Adrenal gland (tissue), 12 donors: Measurements from ENCODE around the gene PSME1. TPM values are rescaled to one million over a fixed set of nuclear protein-coding genes. Genes with fewer than 3 reads are reported as not detected.

Experiments
- DNase-seq, 7 donors: peaks; one replicate each; pipeline ENCODE4 v3.0.0-alpha.2; 2019 to 2020
- H3K27ac ChIP-seq, 5 donors: fragments of 200-600 bp; sonication (generic) in 4 of 5; 1 replicate in 3 of 5; 2 replicates in 2 of 5; pipeline versions ENCODE4 v1.5.1 to v1.8.0; 2016 to 2020; ENCODE audit warnings: mild to moderate bottlenecking in 1 of 5
- H3K27me3 ChIP-seq: fragments of 200-600 bp; 2 replicates; pipeline ENCODE4 v1.8.0; 2021
- H3K36me3 ChIP-seq, 2 donors: fragments of 200-600 bp; replicated peaks in 1 of 2; 1 replicate in 1 of 2; 2 replicates in 1 of 2; pipeline versions ENCODE4 v1.5.1 to v1.8.0; 2018 to 2022
- H3K4me1 ChIP-seq, 2 donors: fragments of 200-600 bp; replicated peaks in 1 of 2; 1 replicate in 1 of 2; 2 replicates in 1 of 2; pipeline versions ENCODE4 v1.5.1 to v1.8.0; 2018 to 2021
- H3K4me3 ChIP-seq, 4 donors: fragments of 200-600 bp; sonication (generic) in 3 of 4; one replicate each; pipeline ENCODE4 v1.5.1; 2016 to 2018
- H3K9me3 ChIP-seq, 3 donors: fragments of 200-600 bp; sonication (generic) in 1 of 3; replicated peaks in 1 of 3; 1 replicate in 2 of 3; 2 replicates in 1 of 3; pipeline versions ENCODE4 v1.5.1 to v1.8.0; 2016 to 2021
- POLR2A ChIP-seq, 2 donors: fragments of 450-650 bp; IDR thresholded peaks; one replicate each; pipeline ENCODE4 v1.6.1; 2017; ENCODE audit warnings: antibody characterized with exemption in 2 of 2, mild to moderate bottlenecking in 2 of 2, moderate library complexity in 1 of 2
- WGBS, 4 donors: extraction: QIAGEN DNeasy Blood & Tissue Kit in 2 of 4; methylation state at CpG; one replicate each; pipeline versions ENCODE4 v1.1.5 to v1.1.7; 2013 to 2017; 5-methylcytosine and 5-hydroxymethylcytosine counted together
- intact Hi-C, 2 donors: fragments of 100-400 bp; cut with DNase I; formaldehyde crosslinking; loops; one replicate each; pipeline versions ENCODE4 v1.14.1 to v1.15.0; 2022 to 2023
- polyA plus RNA-seq, 3 donors: library from polyadenylated mRNA; stranded (reverse); fragments of 200-250 nt in 2 of 3; fragments of 350-450 nt in 1 of 3; fragmentation: Illumina TruSeq in 1 of 3; extraction: RNeasy Lipid Tissue Mini Kit (QIAGEN cat#74804) in 1 of 3; gene quantifications; one replicate each; pipeline ENCODE4 v1.2.3, GENCODE V29; 2013 to 2014
- total RNA-seq, 9 donors: library from RNA; depleted of rRNA in 4 of 9; stranded (reverse); fragments of >200 nt in 4 of 9; fragments of 120-200 nt in 1 of 9; fragmentation: NEBNext Ultra II Directional in 1 of 9; extraction: Animal tissue kit (Norgen Biotek cat#: 25700) in 1 of 9; gene quantifications; one replicate each; pipeline versions ENCODE4 v1.1.0 to v1.2.4, GENCODE V29; 2013 to 2023
- TF ChIP-seq, protein P1 (sequence below), 6 experiments: fragments of 450-650 bp in 4 of 6; fragments of 200-600 bp in 2 of 6; sonication (generic) in 1 of 6; IDR thresholded peaks; 1 replicate in 5 of 6; 2 replicates in 1 of 6; pipeline versions ENCODE4 v1.5.1 to v1.8.0; 2016 to 2021; ENCODE audit warnings: antibody characterized with exemption in 6 of 6, mild to moderate bottlenecking in 2 of 6, moderate library complexity in 1 of 6
- donor health status: healthy with polysubstance abuse.
- donor health status: Bipolar disorder and iron deficiency.
- donor health status: DM: yes; HTN: yes; CAD: no.
- donor health status: DM: no; HTN: no; CAD: no.
- donor health status: DM: no; HTN: no; CAD: no.
- donor health status: DM: yes; HTN: yes; CAD: no.

The PSME1 gene
- total and polyA plus RNA-seq, 12 donors: 205 to 386 (median 283) TPM

DNA sequence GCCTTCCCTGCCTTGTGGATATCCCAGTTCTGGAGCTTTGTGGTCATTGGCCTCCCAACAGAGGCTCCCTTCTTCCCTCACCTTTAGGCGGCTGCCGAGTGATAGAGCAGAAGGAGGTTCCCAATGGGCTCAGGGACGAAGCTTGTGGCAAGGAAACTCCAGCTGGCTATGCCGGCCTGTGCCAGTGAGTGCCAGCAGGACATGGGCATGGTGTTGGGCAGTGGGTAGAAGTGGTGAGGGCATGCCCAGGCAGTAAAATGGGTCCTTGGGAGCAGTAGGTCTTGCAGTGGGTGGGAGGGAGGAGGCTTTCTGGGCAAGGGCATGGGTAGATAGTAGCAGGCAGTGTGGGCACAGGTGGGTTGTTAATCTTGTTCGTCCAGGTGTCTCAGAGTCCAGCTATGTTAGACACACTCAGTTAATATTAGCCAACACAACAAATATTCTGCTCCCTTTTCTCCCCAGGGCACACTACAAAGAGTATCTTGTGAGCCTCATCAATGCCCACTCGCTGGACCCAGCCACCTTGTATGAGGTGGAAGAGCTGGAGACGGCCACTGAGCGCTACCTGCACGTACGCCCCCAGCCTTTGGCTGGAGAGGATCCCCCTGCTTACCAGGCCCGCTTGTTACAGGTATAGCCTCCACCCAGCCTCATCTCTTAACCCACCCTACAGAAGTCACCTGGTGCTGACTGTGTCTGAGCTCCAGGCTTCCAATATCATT lies 23.9 kb downstream of the PSME1 start:
- H3K27me3 ChIP-seq: no peaks in the 10 kb centered on the region
- peaks cover 9 to 36% of the 10 kb centered on the region in 2 donors for H3K4me1 ChIP-seq
- DNase-seq: no peak
- no peak for TF ChIP-seq POLR2A (IDR thresholded peaks at IDR 0.05)
- TF ChIP-seq, protein P1, sequence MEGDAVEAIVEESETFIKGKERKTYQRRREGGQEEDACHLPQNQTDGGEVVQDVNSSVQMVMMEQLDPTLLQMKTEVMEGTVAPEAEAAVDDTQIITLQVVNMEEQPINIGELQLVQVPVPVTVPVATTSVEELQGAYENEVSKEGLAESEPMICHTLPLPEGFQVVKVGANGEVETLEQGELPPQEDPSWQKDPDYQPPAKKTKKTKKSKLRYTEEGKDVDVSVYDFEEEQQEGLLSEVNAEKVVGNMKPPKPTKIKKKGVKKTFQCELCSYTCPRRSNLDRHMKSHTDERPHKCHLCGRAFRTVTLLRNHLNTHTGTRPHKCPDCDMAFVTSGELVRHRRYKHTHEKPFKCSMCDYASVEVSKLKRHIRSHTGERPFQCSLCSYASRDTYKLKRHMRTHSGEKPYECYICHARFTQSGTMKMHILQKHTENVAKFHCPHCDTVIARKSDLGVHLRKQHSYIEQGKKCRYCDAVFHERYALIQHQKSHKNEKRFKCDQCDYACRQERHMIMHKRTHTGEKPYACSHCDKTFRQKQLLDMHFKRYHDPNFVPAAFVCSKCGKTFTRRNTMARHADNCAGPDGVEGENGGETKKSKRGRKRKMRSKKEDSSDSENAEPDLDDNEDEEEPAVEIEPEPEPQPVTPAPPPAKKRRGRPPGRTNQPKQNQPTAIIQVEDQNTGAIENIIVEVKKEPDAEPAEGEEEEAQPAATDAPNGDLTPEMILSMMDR (IDR thresholded peaks at IDR 0.05): no peak
- 86 to 94% (median 93%) methylated on average over 11 of the region's 11 CpGs for WGBS, 4 donors
- no peaks in the 10 kb centered on the region for H3K9me3 ChIP-seq
- peak overlapping the region in 2 of 5 donors; percentile 86 to 95 for H3K27ac ChIP-seq
- intact Hi-C loops: loop anchor here in 1 of 2 donors (10.0 kb wide), 1 partner anchor 95 kb away; no protein-coding TSS in a partner anchor
- H3K36me3 ChIP-seq: peaks cover 0 to 73% of the 10 kb centered on the region in 2 donors
- H3K4me3 ChIP-seq: no peak overlapping the region

DNA sequence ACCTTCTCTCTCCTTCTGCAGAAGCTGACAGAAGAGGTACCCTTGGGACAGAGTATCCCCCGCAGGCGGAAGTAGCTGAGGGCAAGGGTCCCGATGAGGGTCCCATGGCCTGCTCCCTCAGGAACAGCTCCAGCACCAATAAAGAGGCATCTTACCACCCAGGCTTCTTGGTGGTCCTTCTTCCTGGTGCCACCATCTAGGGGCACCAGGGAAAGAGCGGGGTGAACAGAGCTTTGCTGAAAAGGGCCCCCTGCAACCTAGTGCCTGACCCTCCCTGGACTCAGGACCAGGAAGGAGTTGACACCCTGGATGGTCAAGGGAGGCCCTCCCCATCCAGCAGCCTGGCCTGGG lies 24.5 kb downstream of the PSME1 start:
- Histone ChIP-seq H3K36me3 (peaks cover 0 to 73% of the 10 kb centered on the region in 2 donors), H3K27ac (peak overlapping the region in 4 of 5 donors; percentile 56 to 95 (median 80)), H3K4me1 (peaks cover 9 to 36% of the 10 kb centered on the region in 2 donors), H3K9me3 (no peaks in the 10 kb centered on the region), H3K27me3 (no peaks in the 10 kb centered on the region), H3K4me3 (no peak overlapping the region)
- intact Hi-C loops: no loop called here
- 86 to 95% (median 92%) methylated on average over 3 to 4 of the region's 4 CpGs for WGBS, 4 donors
- no peak for DNase-seq
- TF ChIP-seq POLR2A (IDR thresholded peaks at IDR 0.05): no peak
- TF ChIP-seq, protein P1 (IDR thresholded peaks at IDR 0.05): no peak

DNA sequence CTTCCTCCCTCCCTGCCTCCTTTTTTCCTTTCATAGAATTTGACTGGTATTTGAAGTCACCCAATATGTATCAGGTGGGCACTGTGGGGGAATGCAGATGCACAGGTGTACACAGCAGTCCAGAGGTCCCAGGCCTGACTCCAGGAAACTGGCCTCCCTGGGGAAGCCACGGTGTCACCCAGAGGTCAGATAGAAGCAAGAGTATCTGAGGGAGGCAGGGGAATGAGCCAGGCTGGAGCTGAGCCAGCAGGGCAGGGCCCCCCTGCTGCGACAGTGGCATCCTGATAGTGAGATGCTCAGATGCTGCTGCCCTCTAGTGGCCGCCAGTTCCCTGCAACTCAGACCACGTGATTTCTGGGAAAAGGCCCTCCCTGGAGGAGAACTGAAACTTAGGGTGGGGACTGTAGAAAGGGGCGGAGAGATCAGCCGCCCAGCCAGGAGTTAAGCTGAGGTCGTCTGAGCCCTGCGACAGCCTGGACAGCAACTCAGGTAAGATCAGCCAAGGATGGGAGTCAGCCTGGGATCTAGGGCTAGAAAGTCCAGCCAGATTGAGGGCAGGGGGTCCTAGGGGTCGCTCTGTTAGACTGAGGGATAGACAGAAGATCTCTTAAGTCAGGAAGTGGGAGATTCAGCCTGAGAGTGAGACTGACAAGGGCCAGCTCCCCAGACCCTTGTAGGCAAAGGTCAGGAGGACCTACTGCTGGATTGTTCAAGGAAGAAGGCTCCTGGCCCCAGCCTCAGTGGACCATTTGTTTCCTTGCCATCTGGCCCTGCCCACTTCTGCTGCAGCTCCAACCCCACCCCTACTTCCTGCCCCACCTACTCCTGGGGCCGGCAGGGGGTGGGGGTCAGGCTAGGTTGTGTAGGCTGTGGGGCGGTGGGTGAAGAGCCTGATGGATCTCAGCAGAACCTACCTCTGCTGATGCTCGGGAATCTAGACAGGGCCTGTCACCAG lies 25.1 kb downstream of the PSME1 start, which contains the start of gene IRF9:
TSS of gene IRF9 (plus strand) at position 416 of the 955 bp plus-strand sequence. CDS start 880 bp downstream, outside the sequence.
- intact Hi-C loops: no loop called here
- Histone ChIP-seq H3K27me3 (no peaks in the 10 kb centered on the region), H3K36me3 (peaks cover 0 to 73% of the 10 kb centered on the region in 2 donors), H3K9me3 (no peaks in the 10 kb centered on the region), H3K4me1 (peaks cover 9 to 36% of the 10 kb centered on the region in 2 donors), H3K27ac (peak within 1 kb of the TSS; percentile 67 to 95 (median 86)), H3K4me3 (peak within 1 kb of the TSS; percentile 47 to 74 (median 60))
- TF ChIP-seq POLR2A (IDR thresholded peaks at IDR 0.05): peak; percentile 15 to 69
- TF ChIP-seq, protein P1 (IDR thresholded peaks at IDR 0.05): peak; percentile 89 to 99 (median 98)
- peak; percentile 96 to 100 (median 98) for DNase-seq
- WGBS, 4 donors: 0 to 2% (median 1%) methylated on average over 10 to 12 of the region's 12 CpGs

DNA sequence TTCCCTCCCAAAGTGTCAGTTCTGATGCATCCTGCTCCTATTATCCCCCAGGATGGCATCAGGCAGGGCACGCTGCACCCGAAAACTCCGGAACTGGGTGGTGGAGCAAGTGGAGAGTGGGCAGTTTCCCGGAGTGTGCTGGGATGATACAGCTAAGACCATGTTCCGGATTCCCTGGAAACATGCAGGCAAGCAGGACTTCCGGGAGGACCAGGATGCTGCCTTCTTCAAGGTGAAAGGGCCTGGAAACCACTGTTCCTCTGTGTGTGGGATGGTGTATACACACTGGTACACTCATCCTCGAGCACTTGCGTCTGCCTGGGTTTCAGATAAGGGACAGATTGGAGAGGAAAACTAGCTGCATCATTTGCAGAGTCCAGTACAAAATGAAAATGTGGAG lies 26.1 kb downstream of the PSME1 start:
- H3K27me3 ChIP-seq: no peaks in the 10 kb centered on the region
- H3K36me3 ChIP-seq: peaks cover 0 to 73% of the 10 kb centered on the region in 2 donors
- WGBS, 4 donors: 6 to 34% (median 30%) methylated on average over 6 to 8 of the region's 8 CpGs
- H3K27ac ChIP-seq: peak overlapping the region; percentile 67 to 95 (median 86)
- peak in 4 of 7 donors; percentile 44 to 67 (median 52) for DNase-seq
- peaks cover 9 to 28% of the 10 kb centered on the region in 2 donors for H3K4me1 ChIP-seq
- intact Hi-C loops: no loop called here
- H3K9me3 ChIP-seq: no peaks in the 10 kb centered on the region
- peak overlapping the region; percentile 47 to 74 (median 60) for H3K4me3 ChIP-seq
- TF ChIP-seq, protein P1 (IDR thresholded peaks at IDR 0.05): no peak
- no peak for TF ChIP-seq POLR2A (IDR thresholded peaks at IDR 0.05)
